NK-92 (cell line): Measurements from ENCODE around the gene PPP2R5C.

Experiments used
- DNase-seq: peaks from one replicate; lab custom pipeline; 2025; ENCODE audit not compliant: unreplicated experiment; lab: John Stamatoyannopoulos, UW

The PPP2R5C gene

DNA sequence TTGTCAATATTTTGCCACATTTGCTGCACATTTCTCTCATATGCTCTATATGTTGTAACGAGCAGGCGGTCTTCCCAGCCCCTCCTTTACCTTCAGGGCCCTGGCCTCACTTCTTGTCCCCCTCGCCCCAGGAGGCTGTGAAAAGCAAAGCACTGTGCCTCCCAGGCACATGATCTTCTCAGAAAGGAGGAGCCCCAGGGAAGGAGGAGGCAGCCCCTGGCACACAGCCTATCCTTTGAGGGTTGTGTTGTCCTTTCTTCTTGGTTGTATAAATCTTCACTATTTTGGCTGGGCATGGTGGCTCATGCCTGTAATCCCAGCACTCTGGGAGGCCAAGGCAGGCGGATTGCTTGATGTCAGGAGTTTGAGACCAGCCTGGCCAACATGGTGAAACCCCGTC is 77.0 kb downstream of the PPP2R5C start:
- no peak for DNase-seq

DNA sequence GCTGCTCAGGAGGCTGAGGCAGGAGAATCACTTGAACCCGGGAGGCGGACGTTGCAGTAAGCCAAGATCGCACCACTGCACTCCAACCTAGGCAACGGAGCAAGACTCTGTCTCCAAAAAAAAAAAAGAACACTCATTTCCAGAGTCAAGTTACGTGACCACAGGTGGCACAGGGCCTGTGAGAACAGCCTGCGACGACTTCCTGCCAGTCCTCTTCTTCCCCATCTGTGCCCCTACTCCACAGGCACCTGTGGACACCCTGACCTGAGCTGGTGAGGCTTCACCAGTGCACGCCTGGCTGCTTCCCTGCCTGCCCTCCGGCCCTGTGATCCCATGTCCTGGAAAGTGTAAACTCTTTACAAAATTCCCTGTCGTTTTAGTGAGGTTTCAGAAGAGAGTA is 77.7 kb downstream of the PPP2R5C start:
- DNase-seq = no peak

GRCh38 chr14:101839661-101840060 is 78.2 kb downstream of the PPP2R5C start:
- DNase-seq = no peak

GRCh38 chr14:101840649-101841369 is 79.3 kb downstream of the PPP2R5C start:
- no peak for DNase-seq

- DNase-seq = no peak
Measured at GRCh38 chr14:101843038-101843437, 81.5 kb downstream of the PPP2R5C start.

GRCh38 chr14:101843665-101844064 is 82.2 kb downstream of the PPP2R5C start:
- DNase-seq = no peak

DNA sequence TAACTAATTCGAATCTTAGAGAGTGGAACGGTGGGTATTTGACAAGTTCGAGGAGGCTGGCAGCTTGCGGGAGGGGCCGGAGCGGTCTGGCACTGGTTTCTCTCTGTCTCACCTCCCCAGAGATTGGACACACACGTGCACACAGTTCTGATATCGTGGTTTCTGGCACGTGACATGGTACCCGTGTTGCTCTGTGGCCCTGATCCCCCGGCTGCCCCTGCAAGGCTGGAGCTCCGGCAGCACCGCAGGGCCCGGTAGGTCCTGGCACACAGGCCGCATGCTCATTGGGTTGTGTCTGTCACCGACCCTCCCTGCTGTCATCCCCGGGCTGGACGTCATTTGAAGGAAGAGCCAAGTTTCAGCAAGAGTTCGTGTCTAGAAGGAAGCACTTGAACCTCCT is 82.7 kb downstream of the PPP2R5C start:
- DNase-seq = no peak

DNA sequence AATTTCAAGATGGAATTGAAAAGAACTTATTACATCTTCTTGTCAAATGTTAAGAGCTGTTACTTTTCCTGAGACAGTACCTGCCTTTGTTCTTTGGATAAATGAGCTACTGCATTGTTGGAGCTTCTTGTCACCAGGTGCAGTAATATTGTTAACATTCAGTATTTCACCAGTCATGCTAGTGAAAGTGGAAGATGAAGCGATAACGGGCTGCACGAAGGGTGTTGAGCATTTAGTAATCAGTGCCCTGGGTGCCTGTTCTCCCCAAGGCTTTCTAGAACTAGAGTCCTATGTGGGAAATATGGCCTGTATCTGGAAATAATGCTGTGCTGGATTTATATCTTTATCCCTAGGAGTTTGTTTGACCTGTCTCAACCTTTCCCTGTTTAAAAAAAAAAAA is 83.2 kb downstream of the PPP2R5C start:
- no peak for DNase-seq

GRCh38 chr14:101845496-101845895 is 84.0 kb downstream of the PPP2R5C start:
- DNase-seq = no peak

GRCh38 chr14:101845896-101846295 is 84.4 kb downstream of the PPP2R5C start:
- no peak for DNase-seq

GRCh38 chr14:101849125-101849524 is 87.6 kb downstream of the PPP2R5C start:
- DNase-seq = no peak

- DNase-seq = no peak
Measured at GRCh38 chr14:101849640-101850039, 88.1 kb downstream of the PPP2R5C start.

GRCh38 chr14:101851183-101851582 is 89.7 kb downstream of the PPP2R5C start:
- DNase-seq = no peak

DNA sequence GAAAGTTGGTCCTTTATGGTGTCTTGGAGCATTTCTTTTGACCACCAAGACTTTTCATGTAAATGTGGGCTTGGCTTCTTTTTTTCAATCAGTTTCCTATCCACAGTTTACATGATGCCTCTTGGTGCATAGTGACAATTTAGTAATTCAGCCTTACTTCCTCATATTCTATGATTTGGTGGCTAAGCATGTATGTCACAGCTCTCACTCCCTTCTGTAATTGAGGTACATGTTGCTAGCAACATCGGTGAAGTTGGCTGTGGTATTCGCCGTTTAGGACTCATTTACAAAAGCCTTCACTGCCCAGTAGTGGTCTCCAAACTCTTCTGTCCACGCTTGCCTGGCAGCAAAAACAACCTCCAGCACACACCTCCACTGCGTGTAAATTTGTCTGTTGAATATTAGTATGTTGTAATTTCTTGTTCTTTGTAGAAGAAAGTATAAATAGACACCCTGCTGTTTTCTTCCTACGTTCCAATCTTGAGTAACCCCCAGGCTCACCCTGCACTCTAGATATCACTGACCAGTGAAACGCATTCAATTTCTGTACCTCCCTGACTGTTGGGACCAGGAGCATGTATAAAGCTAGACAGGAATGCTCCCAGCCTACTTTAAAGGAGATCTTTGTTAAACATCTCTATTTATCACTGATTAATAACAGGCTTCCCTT is 90.4 kb downstream of the PPP2R5C start:
- no peak for DNase-seq

DNA sequence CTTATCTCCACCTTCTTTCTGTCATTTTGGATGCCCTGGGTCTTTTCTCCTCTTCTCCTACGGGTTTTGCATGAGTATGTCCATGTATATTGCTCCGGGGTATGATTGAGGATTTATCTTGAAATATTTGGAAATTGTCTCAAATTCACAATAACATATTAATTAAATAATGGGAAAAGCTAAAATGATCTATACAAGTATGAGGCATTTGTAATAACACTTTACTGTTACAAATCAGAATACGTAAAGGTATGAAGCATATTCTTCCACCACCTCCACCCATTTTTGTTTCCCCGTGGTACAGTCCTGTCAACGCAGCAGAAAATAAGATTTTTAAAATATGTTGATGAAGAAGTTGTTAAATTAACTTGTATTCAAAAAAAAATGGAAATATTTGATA is 91.3 kb downstream of the PPP2R5C start:
- DNase-seq = no peak

- no peak for DNase-seq
Measured at GRCh38 chr14:101853455-101854018, 92.0 kb downstream of the PPP2R5C start.

- DNase-seq = no peak
Measured at GRCh38 chr14:101854366-101854765, 92.9 kb downstream of the PPP2R5C start.

- DNase-seq = no peak
Measured at GRCh38 chr14:101855958-101856357, 94.4 kb downstream of the PPP2R5C start.

DNA sequence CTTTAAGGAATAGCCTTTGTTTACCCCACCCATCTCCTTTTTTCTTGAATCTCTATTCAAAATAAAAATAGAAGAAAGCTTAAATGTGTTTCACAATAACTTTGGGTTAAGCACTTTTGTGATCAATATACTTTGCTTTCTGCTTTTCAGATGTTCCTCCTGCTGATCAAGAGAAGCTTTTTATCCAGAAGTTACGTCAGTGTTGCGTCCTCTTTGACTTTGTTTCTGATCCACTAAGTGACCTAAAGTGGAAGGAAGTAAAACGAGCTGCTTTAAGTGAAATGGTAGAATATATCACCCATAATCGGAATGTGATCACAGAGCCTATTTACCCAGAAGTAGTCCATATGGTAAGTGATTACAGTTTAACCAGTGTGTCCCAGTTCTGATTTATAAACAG is 95.0 kb downstream of the PPP2R5C start:
- DNase-seq = no peak

- DNase-seq = no peak
Measured at GRCh38 chr14:101857226-101857625, 95.7 kb downstream of the PPP2R5C start.

- no peak for DNase-seq
Measured at GRCh38 chr14:101858791-101859537, 97.5 kb downstream of the PPP2R5C start.

GRCh38 chr14:101859538-101859902 is 98.0 kb downstream of the PPP2R5C start:
- no peak for DNase-seq
